K562 (cell line): ENCODE measurements around the gene TXNIP. TPM values are rescaled to one million over a fixed set of nuclear protein-coding genes. Genes with fewer than 3 reads are reported as not detected.
A peak's percentile ranks its signal among the peaks of the same experiment; 100 is the strongest.

Experiments used
- ARID3A ChIP-seq: IDR thresholded peaks from 2 replicates; pipeline ENCODE4 v1.6.1; 2012; ENCODE audit warnings: low read depth, low read length, improper control_type of control experiment, borderline replicate concordance
- BACH1 ChIP-seq: fragments of 200-800 bp; sonication (Bioruptor generic); IDR thresholded peaks from 2 replicates; pipeline ENCODE4 v1.6.1; 2016; ENCODE audit warnings: missing genetic modification characterization, missing compliant biosample characterization
- EWSR1 ChIP-seq: fragments of 450-650 bp; IDR thresholded peaks from 2 replicates; pipeline ENCODE4 v1.6.1; 2018; ENCODE audit warnings: borderline replicate concordance, mild to moderate bottlenecking, low read depth, moderate library complexity; ENCODE audit not compliant: partially characterized antibody
- FUS ChIP-seq: fragments of 200-400 bp; formaldehyde crosslinking; optimal IDR thresholded peaks from 2 replicates; pipeline ENCODE3; 2017; ENCODE audit warnings: low read depth, low read length
- IFI16 ChIP-seq: fragments of 250-450 bp; sonication (Bioruptor Pico); IDR thresholded peaks from 2 replicates; pipeline ENCODE4 v2.1.2; 2022; ENCODE audit warnings: mild to moderate bottlenecking, inconsistent platforms
- KAT2B ChIP-seq: IDR thresholded peaks from one replicate; pipeline ENCODE4 v1.6.1; 2012; ENCODE audit warnings: low read depth, mild to moderate bottlenecking, control low read depth, inconsistent platforms, low read length, moderate library complexity
- KDM2B ChIP-seq: fragments of 250-450 bp; sonication (Bioruptor Pico); IDR thresholded peaks from 2 replicates; pipeline ENCODE4 v1.8.0; 2021; ENCODE audit warnings: mild to moderate bottlenecking, moderate library complexity
- NRF1 ChIP-seq, 2 experiments: fragments of 450-650 bp; IDR thresholded peaks in 1 of 2; conservative IDR thresholded peaks in 1 of 2; 2 replicates each; pipeline ENCODE4 v1.6.1; 2014; ENCODE audit warnings: mild to moderate bottlenecking in 2 of 2
- PYGO2 ChIP-seq: fragments of 450-650 bp; IDR thresholded peaks from 2 replicates; pipeline ENCODE4 v1.6.1; 2016; ENCODE audit warnings: mild to moderate bottlenecking, missing genetic modification characterization, moderate library complexity, missing compliant biosample characterization
- RFX5 ChIP-seq: IDR thresholded peaks from 2 replicates; pipeline ENCODE4 v1.6.1; 2011; ENCODE audit warnings: low read depth, mild to moderate bottlenecking, improper control_type of control experiment, low read length
- SMARCA5 ChIP-seq: fragments of 450-650 bp; IDR thresholded peaks from 2 replicates; pipeline ENCODE4 v1.6.1; 2016
- SREBF1 ChIP-seq: fragments of 150-350 bp; IDR thresholded peaks from 2 replicates; pipeline ENCODE4 v1.6.1; 2014; ENCODE audit warnings: antibody characterized with exemption, low read depth, low read length, borderline replicate concordance
- ZNF217 ChIP-seq: sonication (generic); formaldehyde crosslinking; IDR thresholded peaks from 2 replicates; pipeline ENCODE4 v1.8.0; 2022; ENCODE audit warnings: mild to moderate bottlenecking, missing genetic modification reagents
- ZNF695 ChIP-seq: fragments of 450-650 bp; formaldehyde crosslinking; IDR thresholded peaks from 2 replicates; pipeline ENCODE4 v1.4.0; 2020; ENCODE audit warnings: mild to moderate bottlenecking, moderate library complexity
- ZNF717 ChIP-seq: fragments of 250-450 bp; sonication (Bioruptor Pico); IDR thresholded peaks from 2 replicates; pipeline ENCODE4 v1.5.0; 2021
- ZNF778 ChIP-seq: fragments of 450-650 bp; formaldehyde crosslinking; IDR thresholded peaks from 2 replicates; pipeline ENCODE4 v1.4.0; 2020; ENCODE audit warnings: mild to moderate bottlenecking, moderate library complexity
- polyA plus RNA-seq, 8 experiments: library from polyadenylated mRNA; depleted of rRNA in 4 of 8; stranded (reverse) in 5 of 8; unstranded in 3 of 8; fragments of >200 nt; fragmentation: Nextera tagmentation in 2 of 8; fragmentation: Illumina TruSeq in 1 of 8; extraction: Ambion mirVana in 2 of 8; extraction: Trizol in 1 of 8; gene quantifications; 2 replicates each; pipeline versions ENCODE4 v1.2.1 to v1.2.3, GENCODE V29; 2011 to 2014; ENCODE audit warnings: inconsistent platforms in 1 of 8, missing spikeins in 1 of 8
- total RNA-seq, 7 experiments: library from RNA; depleted of rRNA in 6 of 7; stranded (reverse); fragments of >200 nt in 6 of 7; fragmentation: Illumina TruSeq in 2 of 7; extraction: Trizol in 2 of 7; gene quantifications; 2 replicates each; pipeline versions ENCODE4 v1.2.1 to v1.2.3, GENCODE V29; 2011 to 2021; ENCODE audit warnings: low replicate concordance in 1 of 7
- TF ChIP-seq, protein P1 (sequence below): sonication (generic); formaldehyde crosslinking; IDR thresholded peaks from 2 replicates; pipeline ENCODE4 v1.8.0; 2022; ENCODE audit warnings: mild to moderate bottlenecking, missing genetic modification reagents
- TF ChIP-seq, protein P2 (sequence below): sonication (generic); formaldehyde crosslinking; IDR thresholded peaks from 2 replicates; pipeline ENCODE4 v1.8.0; 2022; ENCODE audit warnings: mild to moderate bottlenecking, low read depth, missing genetic modification reagents
- TF ChIP-seq, protein P3 (sequence below): fragments of 450-650 bp; IDR thresholded peaks from 2 replicates; pipeline ENCODE4 v1.7.0; 2016; ENCODE audit warnings: borderline replicate concordance
- TF ChIP-seq, protein P4 (sequence below), 2 experiments: fragments of 150-350 bp in 1 of 2; IDR thresholded peaks; 2 replicates each; pipeline ENCODE4 v1.6.1; 2012 to 2016; ENCODE audit warnings: low read depth in 2 of 2, low read length in 2 of 2, mild to moderate bottlenecking in 1 of 2, moderate library complexity in 1 of 2

TXNIP gene
- total and polyA plus RNA-seq, 9 of the 15 experiments (the other 6 are each of a cell fraction or from before 2014, with no cell fraction given): 120 to 499 (median 257) TPM

DNA sequence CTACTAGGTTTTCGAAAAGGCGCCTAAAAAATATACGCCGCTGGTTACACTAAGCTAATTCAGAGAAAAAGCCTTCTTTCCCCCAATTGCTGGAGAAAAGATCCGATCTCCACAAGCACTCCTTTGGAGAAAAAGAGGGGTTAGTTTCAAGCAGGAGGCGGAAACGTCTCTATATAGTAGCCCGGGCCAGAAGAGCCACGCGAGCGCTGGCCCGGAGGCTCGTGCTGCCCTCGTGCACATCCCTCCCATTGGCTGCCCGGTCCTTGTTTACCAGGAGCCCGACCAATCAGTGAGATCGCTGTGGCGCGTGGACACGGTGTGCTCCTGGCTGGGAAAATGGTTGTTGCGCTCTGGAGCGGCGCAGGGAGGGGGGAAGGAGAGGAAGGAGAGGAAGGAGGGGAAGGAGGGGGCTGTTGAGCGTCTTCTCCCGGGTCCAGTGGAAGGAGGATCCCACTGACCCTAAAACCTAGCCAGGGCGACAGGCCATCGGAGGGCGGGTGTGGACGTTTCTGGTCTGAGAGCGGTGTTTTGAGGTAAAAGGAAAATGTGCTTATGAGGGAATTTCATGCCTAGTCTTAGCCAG lies at the start of gene TXNIP (continued):
- TF ChIP-seq, protein P1, sequence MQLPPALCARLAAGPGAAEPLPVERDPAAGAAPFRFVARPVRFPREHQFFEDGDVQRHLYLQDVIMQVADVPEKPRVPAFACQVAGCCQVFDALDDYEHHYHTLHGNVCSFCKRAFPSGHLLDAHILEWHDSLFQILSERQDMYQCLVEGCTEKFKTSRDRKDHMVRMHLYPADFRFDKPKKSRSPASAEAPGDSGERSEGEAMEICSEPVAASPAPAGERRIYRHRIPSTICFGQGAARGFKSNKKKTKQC (CRISPR knock-in tag): peak; percentile 78; the same call in 1 of the 2 replicates
- no peak for TF ChIP-seq BACH1 (tag)
- 0 out of 2 replicates have a peak, but pooled peaks have one; percentile 7 for TF ChIP-seq ARID3A
- TF ChIP-seq KDM2B: no peak
- no peak for TF ChIP-seq PYGO2 (tag)
- no peak for TF ChIP-seq ZNF217
- TF ChIP-seq, protein P2, sequence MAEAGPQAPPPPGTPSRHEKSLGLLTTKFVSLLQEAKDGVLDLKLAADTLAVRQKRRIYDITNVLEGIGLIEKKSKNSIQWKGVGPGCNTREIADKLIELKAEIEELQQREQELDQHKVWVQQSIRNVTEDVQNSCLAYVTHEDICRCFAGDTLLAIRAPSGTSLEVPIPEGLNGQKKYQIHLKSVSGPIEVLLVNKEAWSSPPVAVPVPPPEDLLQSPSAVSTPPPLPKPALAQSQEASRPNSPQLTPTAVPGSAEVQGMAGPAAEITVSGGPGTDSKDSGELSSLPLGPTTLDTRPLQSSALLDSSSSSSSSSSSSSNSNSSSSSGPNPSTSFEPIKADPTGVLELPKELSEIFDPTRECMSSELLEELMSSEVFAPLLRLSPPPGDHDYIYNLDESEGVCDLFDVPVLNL (CRISPR knock-in tag): no peak
- no peak for TF ChIP-seq SREBF1
- no peak for TF ChIP-seq ZNF695
- no peak for TF ChIP-seq RFX5
- no peak for TF ChIP-seq FUS
- TF ChIP-seq KAT2B: no peak
- TF ChIP-seq EWSR1: no peak
- TF ChIP-seq, protein P3, sequence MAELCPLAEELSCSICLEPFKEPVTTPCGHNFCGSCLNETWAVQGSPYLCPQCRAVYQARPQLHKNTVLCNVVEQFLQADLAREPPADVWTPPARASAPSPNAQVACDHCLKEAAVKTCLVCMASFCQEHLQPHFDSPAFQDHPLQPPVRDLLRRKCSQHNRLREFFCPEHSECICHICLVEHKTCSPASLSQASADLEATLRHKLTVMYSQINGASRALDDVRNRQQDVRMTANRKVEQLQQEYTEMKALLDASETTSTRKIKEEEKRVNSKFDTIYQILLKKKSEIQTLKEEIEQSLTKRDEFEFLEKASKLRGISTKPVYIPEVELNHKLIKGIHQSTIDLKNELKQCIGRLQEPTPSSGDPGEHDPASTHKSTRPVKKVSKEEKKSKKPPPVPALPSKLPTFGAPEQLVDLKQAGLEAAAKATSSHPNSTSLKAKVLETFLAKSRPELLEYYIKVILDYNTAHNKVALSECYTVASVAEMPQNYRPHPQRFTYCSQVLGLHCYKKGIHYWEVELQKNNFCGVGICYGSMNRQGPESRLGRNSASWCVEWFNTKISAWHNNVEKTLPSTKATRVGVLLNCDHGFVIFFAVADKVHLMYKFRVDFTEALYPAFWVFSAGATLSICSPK: no peak
- no peak for TF ChIP-seq IFI16 (CRISPR knock-in tag)
- TF ChIP-seq, protein P4, sequence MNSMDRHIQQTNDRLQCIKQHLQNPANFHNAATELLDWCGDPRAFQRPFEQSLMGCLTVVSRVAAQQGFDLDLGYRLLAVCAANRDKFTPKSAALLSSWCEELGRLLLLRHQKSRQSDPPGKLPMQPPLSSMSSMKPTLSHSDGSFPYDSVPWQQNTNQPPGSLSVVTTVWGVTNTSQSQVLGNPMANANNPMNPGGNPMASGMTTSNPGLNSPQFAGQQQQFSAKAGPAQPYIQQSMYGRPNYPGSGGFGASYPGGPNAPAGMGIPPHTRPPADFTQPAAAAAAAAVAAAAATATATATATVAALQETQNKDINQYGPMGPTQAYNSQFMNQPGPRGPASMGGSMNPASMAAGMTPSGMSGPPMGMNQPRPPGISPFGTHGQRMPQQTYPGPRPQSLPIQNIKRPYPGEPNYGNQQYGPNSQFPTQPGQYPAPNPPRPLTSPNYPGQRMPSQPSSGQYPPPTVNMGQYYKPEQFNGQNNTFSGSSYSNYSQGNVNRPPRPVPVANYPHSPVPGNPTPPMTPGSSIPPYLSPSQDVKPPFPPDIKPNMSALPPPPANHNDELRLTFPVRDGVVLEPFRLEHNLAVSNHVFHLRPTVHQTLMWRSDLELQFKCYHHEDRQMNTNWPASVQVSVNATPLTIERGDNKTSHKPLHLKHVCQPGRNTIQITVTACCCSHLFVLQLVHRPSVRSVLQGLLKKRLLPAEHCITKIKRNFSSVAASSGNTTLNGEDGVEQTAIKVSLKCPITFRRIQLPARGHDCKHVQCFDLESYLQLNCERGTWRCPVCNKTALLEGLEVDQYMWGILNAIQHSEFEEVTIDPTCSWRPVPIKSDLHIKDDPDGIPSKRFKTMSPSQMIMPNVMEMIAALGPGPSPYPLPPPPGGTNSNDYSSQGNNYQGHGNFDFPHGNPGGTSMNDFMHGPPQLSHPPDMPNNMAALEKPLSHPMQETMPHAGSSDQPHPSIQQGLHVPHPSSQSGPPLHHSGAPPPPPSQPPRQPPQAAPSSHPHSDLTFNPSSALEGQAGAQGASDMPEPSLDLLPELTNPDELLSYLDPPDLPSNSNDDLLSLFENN (IDR thresholded peaks at IDR 0.05; ENCODE audit: low read depth in 2 of 2, low read length in 2 of 2): peak in 1 of 2 experiments; percentile 94; a peak in 2 of 4 replicates
- no peak for TF ChIP-seq ZNF717 (CRISPR knock-in tag)
- TF ChIP-seq NRF1 (conservative IDR thresholded peaks at IDR 0.05 in 1 of 2, IDR thresholded peaks at IDR 0.05 in 1 of 2): peak; percentile 90 to 92
- TF ChIP-seq SMARCA5: no peak
- TF ChIP-seq ZNF778 (CRISPR knock-in tag): no peak
